Panc1 (cell line): ENCODE measurements around the gene CREBBP. TPM values are rescaled to one million over a fixed set of nuclear protein-coding genes. Genes with fewer than 3 reads are reported as not detected.
"Not testable (repeated sequence)": the region's sequence is repeated elsewhere in the genome, so short reads cannot be mapped to it uniquely, and the experiment has no call there.

ENCODE experiments used
- ATAC-seq: fragments of 200-7000 bp; cut with Tn5 transposase; 2 replicates; pipeline ENCODE4 v1.9.1; 2020; ENCODE audit warnings: mild to moderate bottlenecking, moderate library complexity
- BruUV-seq: library from RNA; stranded (reverse); fragments of 400-500 nt; replicated peaks from 2 replicates; lab custom pipeline; 2021; lab: Mats Ljungman, UMichigan
- CTCF ChIA-PET: fragments of 300-600 bp; sonication (Branson Sonifier 250); formaldehyde crosslinking; loops from one replicate; lab custom pipeline; 2022; ENCODE audit warnings: antibody characterized with exemption; lab: Charles Lee
- POLR2A ChIA-PET: fragments of 300-600 bp; sonication (Branson Sonifier 250); formaldehyde crosslinking; loops from one replicate; lab custom pipeline; 2022; ENCODE audit warnings: antibody characterized with exemption; lab: Charles Lee
- DNase-seq: peaks from one replicate; pipeline ENCODE4 v3.0.0-alpha.2; 2010; ENCODE audit warnings: low read depth, low spot score
- H3K27ac ChIP-seq: 2 replicates; pipeline ENCODE4 v1.5.1; 2011; ENCODE audit warnings: mild to moderate bottlenecking, low read length, inconsistent platforms
- H3K27me3 ChIP-seq: fragments of 200-500 bp; sonication (Bioruptor generic); 2 replicates; pipeline ENCODE4 v1.6.0; 2014; ENCODE audit warnings: low read length, inconsistent platforms; ENCODE audit not compliant: control insufficient read depth, insufficient read depth
- H3K36me3 ChIP-seq: fragments of 200-500 bp; sonication (Bioruptor generic); 2 replicates; pipeline ENCODE4 v1.5.1; 2014; ENCODE audit warnings: inconsistent platforms, mild to moderate bottlenecking, low read length, moderate library complexity; ENCODE audit not compliant: control insufficient read depth, insufficient read depth
- H3K4me1 ChIP-seq: 2 replicates; pipeline ENCODE4 v1.5.1; 2011; ENCODE audit warnings: inconsistent platforms, mild to moderate bottlenecking, low read length, moderate library complexity; ENCODE audit not compliant: control insufficient read depth, insufficient read depth
- H3K4me3 ChIP-seq, 2 experiments: 2 replicates each; pipeline ENCODE4 v1.5.1; 2011 to 2012; ENCODE audit warnings: low read depth in 2 of 2, low read length in 2 of 2, mild to moderate bottlenecking in 2 of 2, inconsistent platforms in 1 of 2, moderate library complexity in 1 of 2
- H3K9me3 ChIP-seq: fragments of 200-500 bp; sonication (Bioruptor generic); 2 replicates; pipeline ENCODE4 v1.5.1; 2014; ENCODE audit warnings: low read depth, mild to moderate bottlenecking, inconsistent platforms, low read length, moderate library complexity; ENCODE audit not compliant: control insufficient read depth, insufficient read depth
- CTCF ChIP-seq: fragments of 450-650 bp; IDR thresholded peaks from 2 replicates; pipeline ENCODE4 v1.5.1; 2017; ENCODE audit warnings: mild to moderate bottlenecking
- POLR2AphosphoS5 ChIP-seq: IDR thresholded peaks from 2 replicates; pipeline ENCODE4 v1.6.1; 2012; ENCODE audit warnings: mild to moderate bottlenecking, low read depth, low read length, moderate library complexity
- REST ChIP-seq, 2 experiments: IDR thresholded peaks; 2 replicates each; pipeline ENCODE4 v1.6.1; 2011 to 2012; ENCODE audit warnings: low read depth in 2 of 2, control low read depth in 1 of 2, low read length in 1 of 2, mild to moderate bottlenecking in 1 of 2, moderate library complexity in 1 of 2; ENCODE audit not compliant: insufficient read depth in 1 of 2
- SIN3A ChIP-seq: IDR thresholded peaks from 2 replicates; pipeline ENCODE4 v1.6.1; 2012; ENCODE audit warnings: low read depth, mild to moderate bottlenecking, low read length, moderate library complexity, borderline replicate concordance; ENCODE audit not compliant: insufficient read depth
- TCF7L2 ChIP-seq: IDR thresholded peaks from 2 replicates; pipeline ENCODE4 v1.6.1; 2011; ENCODE audit warnings: mild to moderate bottlenecking, low read depth, low read length, inconsistent platforms
- in situ Hi-C: cut with HindIII; loops from 2 replicates; pipeline ENCODE4 v1.10.0; 2016; ENCODE audit warnings: low sequenced_read_pairs, low pct_unique_long_range_greater_than_20kb
- intact Hi-C: fragments of 100-400 bp; cut with micrococcal nuclease; formaldehyde crosslinking; loops from one replicate; pipeline ENCODE4 v1.10.0; 2022; ENCODE audit not compliant: unreplicated experiment
- total RNA-seq: library from RNA; stranded (reverse); gene quantifications from one replicate; pipeline ENCODE4 v1.2.1, GENCODE V29; 2021; ENCODE audit not compliant: unreplicated experiment

Gene CREBBP
- total RNA-seq, 1 experiment from 2014 or later, result 60.2 TPM

DNA sequence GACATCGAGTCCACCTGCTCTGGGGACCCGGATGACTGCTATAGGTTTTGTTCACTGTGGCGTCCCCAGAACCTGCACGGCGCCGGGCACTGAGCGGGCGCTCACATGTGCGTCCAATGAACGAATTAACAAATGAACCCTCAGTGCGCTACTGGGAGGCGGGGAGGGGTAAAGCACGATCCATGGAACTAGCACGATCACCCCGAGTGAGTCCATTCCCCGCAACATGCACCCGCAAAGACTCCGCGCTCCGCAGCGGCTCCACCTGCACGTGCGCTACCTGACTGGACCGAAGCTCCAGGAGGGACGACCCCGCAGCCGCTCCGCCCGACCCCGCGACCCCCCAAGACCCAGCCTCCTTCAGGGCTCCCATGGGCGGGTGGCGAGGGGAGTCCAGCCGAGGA is 163.7 kb downstream of the CREBBP start:
- DNase-seq, result no peak
- POLR2A ChIA-PET, result interaction anchor here (0.6 kb wide), 1 partner anchor 28 kb away, joined by 3 read pairs; no protein-coding TSS in a partner anchor

DNA sequence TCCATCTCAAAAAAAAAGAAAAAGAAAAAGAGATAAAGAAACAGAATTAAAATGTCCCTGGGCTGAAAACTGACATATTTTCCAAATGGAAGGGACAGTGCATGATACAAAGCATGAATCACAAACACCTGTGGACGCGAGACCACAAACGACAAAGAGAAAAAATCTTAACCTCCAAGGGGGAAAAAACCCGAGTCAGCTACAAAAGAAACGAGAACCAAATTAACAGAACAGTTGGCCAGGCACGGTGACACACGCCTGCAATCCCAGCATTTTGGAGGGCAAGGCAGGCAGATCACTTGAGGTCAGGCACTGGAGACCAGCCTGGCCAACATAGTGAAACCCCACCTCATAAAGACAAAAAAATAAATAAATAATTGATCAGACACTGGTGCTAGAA is 165.1 kb downstream of the CREBBP start:
- no peaks in the 10 kb centered on the region; the same call in 1 of the 2 replicates for H3K36me3 ChIP-seq
- H3K9me3 ChIP-seq, result no peaks in the 10 kb centered on the region
- no peaks in the 10 kb centered on the region for H3K27me3 ChIP-seq
- no peak for TF ChIP-seq POLR2AphosphoS5
- TF ChIP-seq SIN3A, result no peak
- no peak for TF ChIP-seq REST (IDR thresholded peaks at IDR 0.05; ENCODE audit: insufficient read depth in 1 of 2, low read depth in 2 of 2, low read length in 1 of 2)
- TF ChIP-seq TCF7L2, result no peak
- no peak for TF ChIP-seq CTCF
- peaks cover 4% of the 10 kb centered on the region for H3K4me1 ChIP-seq
- DNase-seq (no peak), ATAC-seq (no peak)
- no TSS peak for BruUV-seq
- no peak overlapping the region for H3K27ac ChIP-seq
- ChIA-PET CTCF (no interaction called here), POLR2A (no interaction called here)
- in situ Hi-C loops (no loop called here), intact Hi-C loops (no loop called here)
- no peak overlapping the region for H3K4me3 ChIP-seq

More for the DNA sequence above, 163.7 kb downstream of the CREBBP start:
- H3K4me1 ChIP-seq, result peaks cover 4% of the 10 kb centered on the region
- no peaks in the 10 kb centered on the region for H3K27me3 ChIP-seq
- CTCF ChIA-PET, result no interaction called here
- in situ Hi-C loops, result no loop called here
- peak overlapping the region; percentile 89 to 96 for H3K4me3 ChIP-seq
- intact Hi-C loops, result no loop called here
- H3K9me3 ChIP-seq, result no peaks in the 10 kb centered on the region
- no peak for TF ChIP-seq POLR2AphosphoS5
- no peak for TF ChIP-seq CTCF
- TF ChIP-seq REST (IDR thresholded peaks at IDR 0.05; ENCODE audit: insufficient read depth in 1 of 2, low read depth in 2 of 2, low read length in 1 of 2), result no peak
- no peak for TF ChIP-seq TCF7L2
- TF ChIP-seq SIN3A, result no peak
- H3K27ac ChIP-seq, result peak overlapping the region; percentile 68
- no TSS peak for BruUV-seq
- no peaks in the 10 kb centered on the region; the same call in 1 of the 2 replicates for H3K36me3 ChIP-seq
- peak; percentile 64 for ATAC-seq

DNA sequence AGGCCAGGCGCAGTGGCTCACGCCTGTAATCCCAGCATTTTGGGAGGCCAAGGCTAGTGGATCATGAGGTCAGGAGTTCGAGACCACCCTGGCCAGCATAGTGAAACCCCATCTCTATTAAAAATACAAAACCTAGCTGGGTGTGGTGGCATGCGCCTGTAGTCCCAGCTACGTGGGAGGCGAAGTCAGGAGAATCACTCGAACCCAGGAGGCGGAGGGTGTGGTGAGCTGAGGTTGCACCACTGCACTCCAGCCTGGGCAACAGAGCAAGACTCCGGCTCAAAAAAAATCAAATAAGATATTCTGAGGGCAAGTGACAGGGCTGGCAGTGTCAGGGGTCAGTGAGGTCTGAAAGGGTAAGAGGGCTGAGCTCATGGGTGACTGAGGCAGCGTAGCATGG is 166.1 kb downstream of the CREBBP start:
- BruUV-seq, H3K36me3 ChIP-seq, in situ Hi-C loops, ATAC-seq, intact Hi-C loops, POLR2A ChIA-PET, H3K4me1 ChIP-seq, DNase-seq, H3K4me3 ChIP-seq, H3K27ac ChIP-seq, H3K9me3 ChIP-seq, CTCF ChIA-PET, H3K27me3 ChIP-seq: not testable (repeated sequence)
